ENCODE data around the gene RPP25.
A peak's percentile ranks its signal among the peaks of the same experiment; 100 is the strongest.

Gene RPP25

GRCh38 chr15:74956648-74957475, at the start of gene RPP25:
TSS of gene RPP25 (minus strand) at chr15:74956772. CDS start at chr15:74956583, 189 bp downstream.
- peak; percentile 67 for DNase-seq

GRCh38 chr15:75002398-75002797, 45.8 kb upstream of the RPP25 start:
- no peak for DNase-seq

GRCh38 chr15:75001310-75001709, 44.7 kb upstream of the RPP25 start:
- no peak for DNase-seq

- no peak for DNase-seq
Measured at GRCh38 chr15:74997543-74997942, 41.0 kb upstream of the RPP25 start.

- DNase-seq, result no peak
Measured at GRCh38 chr15:74997141-74997540, 40.6 kb upstream of the RPP25 start.

- no peak for DNase-seq
Measured at GRCh38 chr15:74995779-74996765, 39.5 kb upstream of the RPP25 start.

GRCh38 chr15:74995182-74995778, 38.7 kb upstream of the RPP25 start, which contains the start of gene SCAMP5:
TSS of gene SCAMP5 (plus strand) at chr15:74995563. CDS start at chr15:75011840, 16,277 bp downstream.
- DNase-seq, result peak; percentile 93

- DNase-seq, result no peak
Measured at GRCh38 chr15:74994685-74995084, 38.1 kb upstream of the RPP25 start.

- DNase-seq, result no peak
Measured at GRCh38 chr15:74994236-74994635, 37.7 kb upstream of the RPP25 start.

- DNase-seq, result no peak
Measured at GRCh38 chr15:74992619-74993018, 36.0 kb upstream of the RPP25 start.

- no peak for DNase-seq
Measured at GRCh38 chr15:74989527-74989926, 33.0 kb upstream of the RPP25 start.

- peak; percentile 34 for DNase-seq
Measured at GRCh38 chr15:74988007-74988800, 31.6 kb upstream of the RPP25 start.

GRCh38 chr15:74983725-74984231, 27.2 kb upstream of the RPP25 start:
- no peak for DNase-seq

GRCh38 chr15:74982183-74982582, 25.6 kb upstream of the RPP25 start:
- DNase-seq, result no peak

- no peak for DNase-seq
Measured at GRCh38 chr15:74978503-74978902, 21.9 kb upstream of the RPP25 start.

GRCh38 chr15:74978077-74978476, 21.5 kb upstream of the RPP25 start:
- no peak for DNase-seq

GRCh38 chr15:74977599-74977998, 21.0 kb upstream of the RPP25 start:
- no peak for DNase-seq

- DNase-seq, result no peak
Measured at GRCh38 chr15:74976159-74976558, 19.6 kb upstream of the RPP25 start.

- DNase-seq, result no peak
Measured at GRCh38 chr15:74967670-74968069, 11.1 kb upstream of the RPP25 start.

GRCh38 chr15:74964794-74965193, 8.2 kb upstream of the RPP25 start:
- DNase-seq, result no peak

- DNase-seq, result no peak
Measured at GRCh38 chr15:74963213-74963612, 6.6 kb upstream of the RPP25 start.

GRCh38 chr15:74962671-74963070, 6.1 kb upstream of the RPP25 start:
- DNase-seq, result no peak

All from CD4-positive, alpha-beta T cell treated with Interleukin-17A for 1 hour (primary cell).